ENCODE data around the gene CHAT. TPM values are rescaled to one million over a fixed set of nuclear protein-coding genes. Genes with fewer than 3 reads are reported as not detected.

Gene CHAT
- total RNA-seq, 1 experiment from 2014 or later, result not detected

DNA sequence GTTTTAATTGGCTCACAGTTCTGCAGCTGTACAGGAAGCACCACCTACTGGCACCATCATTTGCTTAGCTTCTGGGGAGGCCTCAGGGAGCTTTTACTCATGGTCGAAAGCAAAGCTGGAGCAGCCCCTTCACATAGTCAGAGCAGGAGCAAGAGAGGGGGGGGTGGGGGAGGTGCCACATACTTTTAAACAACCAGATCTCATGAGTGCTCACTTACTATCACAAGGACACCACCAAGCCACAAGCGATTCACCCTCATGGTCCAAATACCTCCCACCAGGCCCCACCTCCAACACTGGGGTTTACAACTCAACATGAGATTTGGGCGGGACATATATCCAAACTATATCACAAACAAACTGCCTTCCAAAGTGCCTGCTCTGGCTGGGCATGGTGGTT, 35.4 kb upstream of the CHAT start:
- CTCF ChIA-PET, result interaction anchor here (0.6 kb wide), 1 partner anchor 1045 kb away, joined by 10 read pairs; the partner anchor contains the start of gene SGMS1
- no TSS peak for BruUV-seq (replicated peaks)
- no peak for TF ChIP-seq EZH2 (IDR thresholded peaks at IDR 0.05; ENCODE audit: low read depth)
- TF ChIP-seq, protein P1, sequence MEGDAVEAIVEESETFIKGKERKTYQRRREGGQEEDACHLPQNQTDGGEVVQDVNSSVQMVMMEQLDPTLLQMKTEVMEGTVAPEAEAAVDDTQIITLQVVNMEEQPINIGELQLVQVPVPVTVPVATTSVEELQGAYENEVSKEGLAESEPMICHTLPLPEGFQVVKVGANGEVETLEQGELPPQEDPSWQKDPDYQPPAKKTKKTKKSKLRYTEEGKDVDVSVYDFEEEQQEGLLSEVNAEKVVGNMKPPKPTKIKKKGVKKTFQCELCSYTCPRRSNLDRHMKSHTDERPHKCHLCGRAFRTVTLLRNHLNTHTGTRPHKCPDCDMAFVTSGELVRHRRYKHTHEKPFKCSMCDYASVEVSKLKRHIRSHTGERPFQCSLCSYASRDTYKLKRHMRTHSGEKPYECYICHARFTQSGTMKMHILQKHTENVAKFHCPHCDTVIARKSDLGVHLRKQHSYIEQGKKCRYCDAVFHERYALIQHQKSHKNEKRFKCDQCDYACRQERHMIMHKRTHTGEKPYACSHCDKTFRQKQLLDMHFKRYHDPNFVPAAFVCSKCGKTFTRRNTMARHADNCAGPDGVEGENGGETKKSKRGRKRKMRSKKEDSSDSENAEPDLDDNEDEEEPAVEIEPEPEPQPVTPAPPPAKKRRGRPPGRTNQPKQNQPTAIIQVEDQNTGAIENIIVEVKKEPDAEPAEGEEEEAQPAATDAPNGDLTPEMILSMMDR (conservative IDR thresholded peaks at IDR 0.05), result no peak

DNA sequence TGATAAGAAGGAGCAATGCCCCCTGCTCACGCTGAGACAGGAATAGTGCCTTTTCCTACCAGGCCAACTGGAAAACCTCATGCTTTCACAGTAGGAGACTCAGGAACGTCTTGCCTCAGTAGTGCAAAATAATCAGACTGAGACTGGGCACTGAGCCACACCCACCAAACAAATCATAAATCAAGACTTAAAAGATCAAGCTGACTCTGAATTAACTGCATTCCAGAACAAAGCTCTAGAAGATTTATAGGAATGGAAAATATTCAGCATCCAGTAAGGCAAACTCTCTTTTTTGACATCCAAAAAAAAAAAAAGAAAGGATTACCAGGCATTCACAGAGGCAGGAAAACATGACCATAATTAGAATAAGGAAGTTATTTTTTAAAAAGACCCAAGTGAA, 34.2 kb upstream of the CHAT start:
- DNase-seq, result no peak
- TF ChIP-seq, protein P1 (conservative IDR thresholded peaks at IDR 0.05), result no peak
- no peak for TF ChIP-seq EZH2 (IDR thresholded peaks at IDR 0.05; ENCODE audit: low read depth)
- H2AFZ ChIP-seq, result no peak overlapping the region
- POLR2A ChIA-PET (ENCODE audit: unreplicated experiment), result no interaction called here
- H3K36me3 ChIP-seq (ENCODE audit: low read depth), result no peaks in the 10 kb centered on the region
- H3F3A ChIP-seq (ENCODE audit: insufficient read depth, low read depth), result no peaks in the 10 kb centered on the region
- H3K4me1 ChIP-seq (replicated peaks; ENCODE audit: insufficient read depth), result 0 out of 2 replicates have a peak, but pooled peaks cover under 1% of the 10 kb centered on the region
- H3K9me2 ChIP-seq (ENCODE audit: insufficient read depth), result no peaks in the 10 kb centered on the region
- no peak overlapping the region for H3K4me3 ChIP-seq
- intact Hi-C loops (cut with micrococcal nuclease; ENCODE audit: unreplicated experiment), result no loop called here
- CTCF ChIA-PET, result no interaction called here
- H3K79me2 ChIP-seq (ENCODE audit: low read depth), result no peaks in the 10 kb centered on the region
- H3K27me3 ChIP-seq (ENCODE audit: insufficient read depth, low read depth), result no peaks in the 10 kb centered on the region
- H3K27ac ChIP-seq, result no peak overlapping the region
- no peak overlapping the region for H3K4me2 ChIP-seq
- no TSS peak for BruUV-seq (replicated peaks)
- H4K20me1 ChIP-seq (ENCODE audit: insufficient read depth), result no peaks in the 10 kb centered on the region
- H3K9me3 ChIP-seq (ENCODE audit: insufficient read depth, low read depth), result peaks cover 3% of the 10 kb centered on the region; the same call in 1 of the 2 replicates

More for the DNA sequence above, 35.4 kb upstream of the CHAT start:
- no peaks in the 10 kb centered on the region for H3K27me3 ChIP-seq (ENCODE audit: insufficient read depth, low read depth)
- H3K4me2 ChIP-seq, result no peak overlapping the region
- no peak overlapping the region for H3K4me3 ChIP-seq
- H3K9me2 ChIP-seq (ENCODE audit: insufficient read depth), result no peaks in the 10 kb centered on the region
- intact Hi-C loops (cut with micrococcal nuclease; ENCODE audit: unreplicated experiment), result no loop called here
- H4K20me1 ChIP-seq (ENCODE audit: insufficient read depth), result no peaks in the 10 kb centered on the region
- DNase-seq, result no peak
- H3K79me2 ChIP-seq (ENCODE audit: low read depth), result no peaks in the 10 kb centered on the region
- H3K9me3 ChIP-seq (ENCODE audit: insufficient read depth, low read depth), result peaks cover 3% of the 10 kb centered on the region; the same call in 1 of the 2 replicates
- no peaks in the 10 kb centered on the region for H3K4me1 ChIP-seq (replicated peaks; ENCODE audit: insufficient read depth)
- POLR2A ChIA-PET (ENCODE audit: unreplicated experiment), result no interaction called here
- H3K36me3 ChIP-seq (ENCODE audit: low read depth), result no peaks in the 10 kb centered on the region
- no peak overlapping the region for H3K27ac ChIP-seq
- no peak overlapping the region for H2AFZ ChIP-seq
- H3F3A ChIP-seq (ENCODE audit: insufficient read depth, low read depth), result no peaks in the 10 kb centered on the region

DNA sequence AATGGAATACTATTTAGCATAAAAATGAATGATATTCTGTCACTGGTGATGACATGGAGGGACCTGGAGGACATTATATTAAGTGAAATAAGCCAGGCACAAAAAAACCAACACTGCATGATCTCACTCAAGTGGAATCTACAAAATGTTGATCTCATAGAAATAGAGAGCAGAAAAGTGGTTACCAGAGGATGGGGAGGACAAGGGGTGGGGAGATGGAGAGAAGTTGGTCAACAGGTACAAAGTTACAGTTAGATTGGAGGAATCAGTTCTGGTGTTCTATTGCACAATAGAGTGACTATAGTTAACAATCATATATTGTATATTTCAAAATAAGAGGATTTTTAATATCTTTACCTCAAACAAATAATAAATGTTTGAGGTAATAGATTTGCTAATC, 28.4 kb upstream of the CHAT start:
- H3K9me3 ChIP-seq (ENCODE audit: insufficient read depth, low read depth), result peaks cover 5% of the 10 kb centered on the region
- DNase-seq, result peak in 1 of 2 experiments; percentile 59
- no TSS peak for BruUV-seq (replicated peaks)
- POLR2A ChIA-PET (ENCODE audit: unreplicated experiment), result no interaction called here
- peaks cover 8% of the 10 kb centered on the region for H3F3A ChIP-seq (ENCODE audit: insufficient read depth, low read depth)
- H3K4me1 ChIP-seq (replicated peaks; ENCODE audit: insufficient read depth), result peaks cover 13% of the 10 kb centered on the region
- H3K9me2 ChIP-seq (ENCODE audit: insufficient read depth), result no peaks in the 10 kb centered on the region
- TF ChIP-seq, protein P1 (conservative IDR thresholded peaks at IDR 0.05), result no peak
- TF ChIP-seq EZH2 (IDR thresholded peaks at IDR 0.05; ENCODE audit: low read depth), result no peak
- no peaks in the 10 kb centered on the region for H3K27me3 ChIP-seq (ENCODE audit: insufficient read depth, low read depth)
- H3K79me2 ChIP-seq (ENCODE audit: low read depth), result no peaks in the 10 kb centered on the region
- H3K27ac ChIP-seq, result no peak overlapping the region
- intact Hi-C loops (cut with micrococcal nuclease; ENCODE audit: unreplicated experiment), result no loop called here
- H3K4me3 ChIP-seq, result no peak overlapping the region
- no peaks in the 10 kb centered on the region for H3K36me3 ChIP-seq (ENCODE audit: low read depth)
- no peak overlapping the region for H2AFZ ChIP-seq
- H4K20me1 ChIP-seq (ENCODE audit: insufficient read depth), result no peaks in the 10 kb centered on the region
- CTCF ChIA-PET, result interaction anchor here (0.7 kb wide), 1 partner anchor 1089 kb away, joined by 3 read pairs; no protein-coding TSS in a partner anchor
- no peak overlapping the region for H3K4me2 ChIP-seq
